ENCODE results near the gene MTA1.

Gene MTA1

DNA sequence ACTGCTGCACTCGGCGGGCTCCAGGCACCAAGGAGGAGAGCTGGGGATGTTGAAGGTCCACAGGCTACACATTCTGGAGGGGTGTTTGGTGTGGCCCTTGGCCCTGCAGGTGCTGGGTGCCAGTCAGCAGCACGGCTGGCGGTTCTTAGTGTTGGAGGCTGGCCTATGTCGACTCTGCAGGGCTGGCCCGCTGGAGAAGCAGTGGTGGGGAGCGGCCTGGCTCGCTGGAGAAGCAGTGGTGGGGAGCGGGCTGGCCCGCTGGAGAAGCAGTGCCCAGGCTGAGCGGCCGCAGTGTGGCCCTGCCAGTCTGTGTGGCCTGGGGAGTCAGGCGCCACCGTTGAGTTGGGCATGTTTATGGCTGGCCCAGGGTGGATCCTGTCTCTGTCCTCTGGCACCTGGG, 27.3 kb downstream of the MTA1 start:
- DNase-seq = no peak

DNA sequence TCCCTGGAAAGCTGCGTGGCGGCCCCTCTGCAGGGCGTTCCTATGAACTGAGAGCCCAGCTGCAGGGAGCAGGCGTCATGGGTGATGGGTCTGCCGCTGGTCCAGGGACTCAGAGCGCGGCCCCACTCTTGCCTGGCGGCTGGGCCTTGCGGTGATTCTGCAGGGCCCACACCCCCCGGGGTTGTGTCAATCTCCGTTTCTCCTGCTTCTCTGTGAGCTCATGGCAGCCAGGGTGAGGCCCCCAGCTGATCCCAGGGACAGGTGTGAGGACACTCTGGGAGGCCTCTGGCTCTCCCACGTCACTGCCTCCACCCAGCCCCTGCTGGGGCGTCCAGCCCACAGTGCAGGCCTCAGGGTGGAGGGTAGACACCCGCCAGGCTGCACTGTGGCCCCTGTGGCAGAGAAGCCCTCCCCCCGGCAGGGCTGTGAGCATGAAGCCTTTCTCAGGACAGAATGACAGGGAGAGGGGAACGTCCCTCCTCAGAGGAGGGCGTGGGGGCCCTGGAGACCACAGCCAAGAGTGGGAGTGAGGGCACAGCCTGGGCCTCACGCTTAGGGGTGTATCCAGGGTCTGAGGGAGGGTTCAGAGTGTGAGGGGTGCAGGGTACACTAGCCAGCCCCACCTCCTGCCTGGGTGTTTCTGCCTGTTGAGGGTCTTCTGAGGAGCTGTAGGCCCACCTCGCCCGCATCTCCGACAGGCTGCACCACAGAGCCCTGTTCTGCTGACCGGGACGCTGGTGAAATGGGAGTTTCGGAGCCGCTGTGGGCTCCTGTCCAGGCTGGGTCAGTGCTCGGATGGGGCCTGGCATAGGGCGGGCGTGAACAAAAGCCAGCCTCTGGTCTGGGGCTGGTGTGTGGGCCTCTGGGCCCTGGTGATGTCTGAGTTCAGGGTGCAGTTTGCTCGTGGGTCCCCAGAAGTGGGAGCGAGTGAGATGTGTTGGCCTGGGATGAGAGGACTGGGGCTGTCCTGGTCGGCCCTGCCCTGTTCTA, 28.3 kb downstream of the MTA1 start:
- no peak for DNase-seq

DNA sequence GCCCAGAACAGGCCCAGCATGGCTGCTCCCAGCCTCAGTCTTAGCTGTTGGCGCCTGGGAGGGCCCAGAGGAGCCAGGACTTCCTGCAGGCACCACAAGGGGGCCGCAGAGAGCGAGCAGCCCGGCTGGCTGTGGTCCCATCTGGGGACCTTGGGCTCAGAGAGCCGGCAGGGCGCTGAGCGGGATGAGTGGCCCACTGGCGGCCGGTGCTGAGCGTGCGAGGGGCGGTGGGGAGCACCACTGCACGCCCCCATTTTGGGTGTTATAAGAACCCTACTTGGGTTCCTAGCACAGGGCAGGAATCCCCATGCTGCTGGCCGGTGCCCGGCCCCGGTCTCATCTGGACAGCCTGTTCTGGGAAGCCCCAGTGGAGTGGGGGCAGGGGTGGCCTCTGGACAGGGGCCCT, 29.1 kb downstream of the MTA1 start:
- DNase-seq = peak; percentile 71 to 76

DNA sequence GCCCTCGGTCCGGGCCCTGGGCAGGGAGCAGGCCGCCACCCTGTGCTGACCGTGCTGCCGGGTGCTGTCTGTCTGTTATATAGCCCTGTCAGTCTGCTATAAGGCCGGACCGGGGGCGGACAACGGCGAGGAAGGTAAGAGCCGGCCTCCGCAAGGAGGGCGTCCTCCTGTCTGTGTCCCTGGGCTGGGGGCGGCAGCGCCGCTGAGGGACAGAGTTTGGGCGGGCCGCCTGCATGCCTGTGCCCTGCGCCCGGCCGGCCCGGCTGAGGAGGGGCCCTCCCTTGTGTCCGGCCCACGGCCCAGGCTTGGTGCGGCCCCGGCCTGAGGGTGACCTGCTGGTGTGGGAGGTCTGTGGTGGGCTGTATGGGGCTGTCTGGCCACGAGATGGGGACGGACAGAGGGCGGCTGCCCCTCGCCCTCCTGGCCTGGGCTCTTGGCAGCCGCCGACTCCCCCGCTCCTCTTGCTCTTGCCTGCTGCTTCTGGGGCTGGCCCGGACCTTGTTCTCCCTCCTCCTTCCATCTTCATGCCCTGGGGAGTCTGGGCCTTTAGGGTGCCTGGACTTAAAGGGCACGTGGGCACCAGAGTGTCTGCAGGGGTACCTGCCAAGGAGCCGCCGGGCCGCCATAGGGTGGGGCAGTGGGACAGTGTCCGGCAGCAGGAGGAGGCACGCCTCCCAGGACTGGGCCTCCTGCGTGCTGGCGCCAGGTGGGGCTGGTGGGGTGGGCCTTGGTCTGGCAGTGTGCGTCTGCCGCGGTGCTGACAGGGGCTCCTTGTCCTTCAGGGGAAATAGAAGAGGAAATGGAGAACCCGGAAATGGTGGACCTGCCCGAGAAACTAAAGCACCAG, 29.9 kb downstream of the MTA1 start:
- DNase-seq = no peak

DNA sequence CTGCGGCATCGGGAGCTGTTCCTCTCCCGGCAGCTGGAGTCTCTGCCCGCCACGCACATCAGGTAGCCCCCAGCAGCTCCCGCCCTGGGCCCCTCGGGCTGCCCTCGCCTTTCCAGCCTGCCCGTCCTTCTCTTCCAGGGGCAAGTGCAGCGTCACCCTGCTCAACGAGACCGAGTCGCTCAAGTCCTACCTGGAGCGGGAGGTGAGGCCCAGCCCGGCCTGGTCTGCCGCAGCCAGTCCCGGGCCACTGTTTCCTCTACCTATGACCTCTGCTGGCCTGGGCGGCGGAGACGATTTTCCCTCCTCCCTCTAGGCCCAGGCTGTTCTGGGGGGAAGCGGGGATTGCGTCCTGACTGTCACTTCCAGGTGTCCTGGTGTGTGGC, 30.5 kb downstream of the MTA1 start:
- DNase-seq = no peak

DNA sequence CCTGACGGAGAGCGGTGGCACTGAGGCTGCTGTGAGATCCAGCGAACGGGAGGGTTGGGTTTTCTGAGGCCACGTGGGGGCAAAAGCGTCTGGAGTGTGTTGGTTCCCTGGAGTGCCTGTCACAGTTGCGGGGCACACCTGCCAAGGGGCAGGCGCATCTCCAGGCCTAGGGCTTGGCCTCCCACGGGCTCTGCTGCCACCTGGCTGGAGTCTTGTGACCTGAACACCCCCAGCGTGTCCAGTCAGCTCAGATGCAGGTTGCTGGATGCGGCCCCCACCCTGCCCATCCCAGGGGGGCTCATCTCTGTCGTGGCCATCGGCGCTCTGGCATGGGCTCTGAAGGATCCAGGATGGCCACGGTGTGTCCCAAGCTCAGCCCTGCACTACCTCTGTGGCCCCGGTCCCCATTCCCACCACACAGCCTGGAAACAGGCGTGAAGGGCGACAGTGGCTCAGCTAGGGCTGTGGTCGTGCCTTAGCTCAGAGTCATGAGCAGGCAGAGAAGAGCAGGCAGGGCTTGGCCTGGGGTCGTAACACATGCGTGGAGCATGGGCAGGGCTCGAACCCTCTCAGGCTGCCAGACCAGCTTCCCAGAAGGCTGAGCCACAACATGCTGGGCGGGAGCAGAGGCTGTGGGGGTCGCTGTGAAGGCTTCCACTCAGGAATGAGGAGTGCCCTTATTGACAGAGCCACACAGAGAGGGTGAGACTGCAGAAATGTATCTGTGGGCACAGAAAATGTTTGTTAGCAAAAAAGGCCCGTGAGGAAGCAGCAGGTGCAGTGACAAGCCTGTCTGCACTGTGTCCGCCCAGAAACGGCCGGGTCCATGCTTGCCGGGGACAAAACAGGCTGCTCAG, 31.5 kb downstream of the MTA1 start:
- no peak for DNase-seq

DNA sequence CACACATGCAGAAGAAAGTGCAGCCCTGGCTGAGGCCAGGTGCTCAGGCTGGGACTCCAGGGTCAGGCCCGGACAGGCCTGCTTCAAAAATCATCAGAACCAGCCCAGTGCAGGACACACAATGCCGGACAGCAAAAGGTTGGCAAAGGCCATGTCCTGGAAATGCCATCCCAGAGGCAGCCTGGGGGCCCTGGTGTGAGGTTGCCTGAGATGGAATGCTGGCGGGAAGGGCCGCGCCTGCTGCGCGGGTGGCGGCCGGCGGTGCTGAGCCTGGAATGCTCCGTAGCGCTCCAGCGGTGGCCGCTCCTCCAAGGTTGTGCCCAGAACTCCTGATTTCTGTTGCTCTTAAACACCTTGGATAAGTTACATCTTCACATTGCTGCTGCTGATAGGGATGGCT, 33.3 kb downstream of the MTA1 start:
- no peak for DNase-seq

DNA sequence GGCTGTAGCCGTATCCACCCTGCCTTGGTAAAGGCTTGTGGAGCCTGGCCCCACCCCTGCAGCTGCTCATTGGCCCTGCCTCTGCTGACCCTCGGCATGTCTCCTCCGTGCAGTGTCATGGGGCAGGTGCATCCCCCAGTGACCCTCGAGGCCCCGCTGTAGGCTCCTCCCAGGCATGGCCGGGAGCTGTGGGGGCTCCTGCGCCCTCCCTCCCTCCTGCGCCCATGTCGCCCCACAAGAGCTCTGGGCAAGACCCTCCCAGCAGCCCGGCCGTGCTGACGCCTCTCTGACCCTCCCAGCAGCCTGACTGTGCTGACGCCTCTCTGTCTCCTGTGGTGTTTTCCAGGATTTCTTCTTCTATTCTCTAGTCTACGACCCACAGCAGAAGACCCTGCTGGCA, 34.2 kb downstream of the MTA1 start:
- DNase-seq = no peak

DNA sequence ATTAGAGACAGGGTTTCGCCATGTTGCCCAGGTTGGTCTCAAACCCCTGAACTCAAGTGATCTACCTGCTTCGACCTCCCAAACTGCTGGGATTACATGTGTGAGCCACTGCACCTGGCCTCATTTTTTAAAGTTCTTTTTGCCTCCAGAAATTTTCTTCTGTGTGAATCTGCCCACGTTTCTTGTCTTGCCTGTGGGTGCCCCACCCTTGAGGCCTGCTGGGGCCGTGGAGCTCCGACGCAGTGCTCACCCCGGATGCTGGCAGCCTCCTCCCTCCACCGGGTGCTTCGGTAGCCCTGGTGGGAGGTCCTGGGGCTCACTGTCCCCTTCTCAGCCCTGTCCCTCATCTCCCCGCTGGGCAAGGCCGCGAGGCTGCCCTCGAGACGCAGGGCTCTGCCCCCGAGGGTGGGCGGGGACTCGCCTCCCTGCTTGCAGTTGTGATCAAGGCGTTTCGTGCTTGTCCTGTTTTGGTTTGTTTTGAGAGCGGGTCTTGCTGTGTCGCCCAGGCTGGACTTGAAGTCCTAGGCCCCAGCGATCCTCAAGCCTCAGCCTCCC, 35.5 kb downstream of the MTA1 start:
- DNase-seq = no peak

DNA sequence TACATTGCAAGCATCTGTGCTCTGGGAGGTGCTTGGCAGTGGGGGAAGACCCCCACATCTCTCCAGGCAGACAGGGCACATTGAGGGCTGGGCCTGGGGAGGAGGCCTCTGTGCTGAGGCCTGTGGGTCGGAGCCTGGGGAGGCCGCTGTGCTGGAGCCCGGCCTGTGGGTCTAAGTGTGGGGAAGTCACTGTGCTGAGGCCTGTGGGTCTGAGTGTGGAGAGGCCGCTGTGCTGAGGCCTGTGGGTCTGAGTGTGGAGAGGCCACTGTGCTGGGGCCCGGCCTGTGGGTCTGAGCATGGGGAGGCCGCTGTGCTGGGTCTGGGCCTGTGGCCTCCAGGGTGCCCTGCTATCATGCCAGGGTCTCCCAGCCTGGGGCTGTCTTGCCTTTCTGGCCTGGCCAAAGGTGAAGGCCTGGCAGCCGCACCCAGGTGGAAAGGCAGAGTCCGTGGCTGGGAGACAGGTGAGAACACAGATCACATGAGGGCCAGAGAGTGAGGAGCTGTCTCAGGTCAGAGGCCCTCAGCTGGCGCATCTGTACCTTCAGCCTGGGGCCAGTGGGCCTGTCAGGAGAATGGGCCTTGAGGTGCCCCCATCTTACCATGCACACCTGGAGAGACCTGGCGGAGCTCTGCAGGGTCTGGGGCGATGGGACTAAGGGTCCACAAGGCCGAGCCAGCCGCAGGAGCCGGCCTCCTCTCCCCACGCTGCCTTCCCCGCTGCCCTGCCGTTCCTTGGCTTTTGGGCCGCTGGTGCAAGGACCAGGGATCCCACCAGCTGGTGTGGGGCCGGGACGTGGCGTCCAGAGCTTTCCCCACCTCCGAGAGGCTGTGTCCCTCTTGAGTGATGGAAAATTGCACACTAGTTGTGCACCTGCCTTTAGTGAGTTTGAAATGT, 36.4 kb downstream of the MTA1 start:
- DNase-seq = no peak

DNA sequence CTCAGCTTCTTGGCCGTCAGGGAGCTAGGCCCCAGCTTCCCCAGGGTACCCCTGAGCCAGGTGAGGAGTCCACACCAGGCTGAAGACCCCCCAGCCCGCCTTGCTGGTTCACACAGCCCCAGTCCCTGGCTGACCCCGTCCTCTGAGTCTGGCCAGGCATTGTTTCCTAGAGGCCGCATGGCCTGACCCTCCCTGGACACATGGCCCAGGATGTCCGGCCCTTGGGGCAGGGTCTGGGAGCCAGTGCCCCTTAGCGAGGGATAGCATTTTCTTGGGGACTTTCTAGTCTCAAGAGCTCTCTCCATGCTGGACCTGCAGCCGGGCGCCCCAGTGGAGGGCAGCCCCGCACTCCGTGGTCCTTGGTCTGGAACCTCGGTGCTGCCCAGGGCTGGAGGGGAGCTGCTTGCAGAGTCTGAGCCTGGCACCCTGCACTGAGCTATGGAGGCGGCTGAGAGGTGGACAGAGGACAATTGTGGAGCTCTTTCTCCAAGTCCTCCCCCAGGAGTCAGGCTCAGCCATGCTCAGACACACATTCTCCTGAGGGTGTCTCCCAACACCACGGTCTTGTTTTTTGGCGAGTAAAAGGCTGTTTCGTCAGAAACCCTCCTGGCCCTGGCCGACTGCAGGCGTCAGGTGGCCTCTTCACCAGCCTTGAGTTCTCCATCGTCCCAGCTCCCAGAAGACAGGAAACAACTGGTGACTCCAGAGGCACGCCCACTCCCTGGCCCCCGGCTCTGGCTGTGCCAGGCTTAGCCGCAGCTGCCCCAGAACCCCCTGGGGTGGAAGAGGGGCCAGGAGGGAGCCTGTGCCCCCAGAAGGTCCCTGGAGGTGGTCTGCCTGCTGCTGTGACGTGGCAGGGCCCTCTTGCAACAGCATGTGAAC, 37.4 kb downstream of the MTA1 start:
- DNase-seq = no peak

DNA sequence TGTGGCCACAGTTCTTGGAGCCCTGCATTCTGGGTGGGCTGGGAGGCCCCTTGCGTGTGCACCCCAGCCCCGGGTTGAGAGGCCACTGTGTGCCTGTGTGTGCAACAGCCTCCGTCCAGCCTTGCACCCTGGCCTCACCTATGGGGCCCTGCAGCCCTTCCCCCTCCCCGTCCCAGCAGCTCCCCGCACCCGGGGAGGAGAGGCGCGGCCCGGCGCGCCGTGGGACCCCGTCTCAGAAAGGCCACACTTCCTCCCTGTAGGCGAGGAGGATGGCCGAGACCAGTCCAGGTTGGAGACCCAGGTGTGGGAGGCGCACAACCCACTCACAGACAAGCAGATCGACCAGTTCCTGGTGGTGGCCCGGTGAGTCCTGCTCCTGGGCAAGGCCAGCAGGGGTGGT, 38.4 kb downstream of the MTA1 start:
- no peak for DNase-seq

DNA sequence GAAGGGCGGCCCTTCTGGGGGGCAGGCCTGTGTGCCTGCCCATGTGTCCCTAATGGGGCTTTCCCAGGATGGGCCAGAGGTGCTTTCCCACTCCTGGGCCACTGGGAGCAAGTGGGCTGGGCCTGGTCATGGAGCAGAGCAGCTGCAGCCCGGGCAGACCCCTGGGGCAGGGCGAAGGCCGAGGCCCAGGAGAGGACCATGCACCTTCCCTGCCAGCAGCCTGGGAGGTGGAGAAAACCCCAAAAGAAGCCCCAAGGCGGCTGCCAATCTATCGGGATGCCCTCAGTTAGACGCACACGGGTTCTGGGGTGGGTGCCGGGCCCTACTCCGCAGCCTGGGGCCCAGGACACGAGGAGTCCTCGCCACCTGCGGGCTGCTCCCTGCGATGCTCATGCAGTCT, 38.9 kb downstream of the MTA1 start:
- DNase-seq = no peak

DNA sequence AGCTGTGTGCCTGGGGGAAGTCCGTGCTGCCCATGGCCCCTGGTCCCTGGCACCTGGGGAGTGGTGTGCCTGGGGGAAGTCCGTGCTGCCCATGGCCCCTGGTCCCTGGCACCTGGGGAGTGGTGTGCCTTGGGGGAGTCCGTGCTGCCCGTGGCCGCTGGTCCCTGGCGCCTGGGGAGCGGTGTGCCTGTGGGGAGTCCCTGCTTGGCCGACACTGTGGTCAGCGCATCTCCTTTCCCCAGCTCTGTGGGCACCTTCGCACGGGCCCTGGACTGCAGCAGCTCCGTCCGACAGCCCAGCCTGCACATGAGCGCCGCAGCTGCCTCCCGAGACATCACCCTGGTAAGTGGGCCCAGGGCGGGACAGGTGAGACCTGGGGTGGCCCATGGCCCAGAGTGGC, 40.5 kb downstream of the MTA1 start:
- no peak for DNase-seq

DNA sequence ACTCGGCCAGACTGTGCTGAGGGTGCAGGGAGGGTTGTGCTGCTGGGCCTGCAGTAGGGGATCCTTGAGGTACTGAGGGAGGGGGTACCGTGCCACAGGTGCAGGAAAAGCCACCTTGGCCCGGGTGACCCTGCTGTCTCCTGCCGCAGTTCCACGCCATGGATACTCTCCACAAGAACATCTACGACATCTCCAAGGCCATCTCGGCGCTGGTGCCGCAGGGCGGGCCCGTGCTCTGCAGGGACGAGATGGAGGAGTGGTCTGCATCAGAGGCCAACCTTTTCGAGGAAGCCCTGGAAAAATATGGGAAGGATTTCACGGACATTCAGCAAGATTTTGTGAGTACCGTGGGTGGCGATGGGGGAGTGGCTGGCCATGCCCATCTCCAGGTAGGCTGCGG, 41.0 kb downstream of the MTA1 start:
- DNase-seq = no peak

DNA sequence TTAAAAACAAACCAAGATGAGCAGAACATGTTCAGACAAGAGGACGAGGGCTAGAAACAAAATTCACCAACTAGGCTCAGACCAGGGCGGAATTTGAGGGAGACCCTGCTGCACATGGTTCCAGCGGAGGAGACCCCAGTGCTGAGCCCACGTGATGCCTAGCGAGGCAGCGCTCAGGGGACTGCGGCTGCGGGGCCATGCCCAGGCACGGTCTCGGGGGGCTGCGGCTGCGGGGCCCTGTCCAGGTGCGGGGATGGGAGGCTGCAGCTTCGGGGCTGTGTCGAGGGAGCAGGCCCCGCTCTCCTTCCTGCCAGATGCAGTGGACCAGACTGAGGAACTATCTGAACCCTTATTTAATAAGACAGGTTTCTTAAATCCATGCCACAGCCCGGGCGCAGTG, 42.3 kb downstream of the MTA1 start:
- no peak for DNase-seq

DNA sequence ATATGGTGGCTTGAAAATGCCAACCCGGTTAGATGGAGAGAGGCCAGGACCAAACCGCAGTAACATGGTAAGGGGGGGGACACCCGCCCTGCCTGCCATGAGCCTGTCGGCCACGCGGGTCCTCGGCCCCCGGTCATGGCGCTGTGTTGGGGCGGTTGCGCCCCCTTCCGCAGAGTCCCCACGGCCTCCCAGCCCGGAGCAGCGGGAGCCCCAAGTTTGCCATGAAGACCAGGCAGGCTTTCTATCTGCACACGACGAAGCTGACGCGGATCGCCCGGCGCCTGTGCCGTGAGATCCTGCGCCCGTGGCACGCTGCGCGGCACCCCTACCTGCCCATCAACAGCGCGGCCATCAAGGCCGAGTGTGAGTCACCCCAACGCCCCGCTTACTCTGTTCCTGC, 44.9 kb downstream of the MTA1 start:
- no peak for DNase-seq

DNA sequence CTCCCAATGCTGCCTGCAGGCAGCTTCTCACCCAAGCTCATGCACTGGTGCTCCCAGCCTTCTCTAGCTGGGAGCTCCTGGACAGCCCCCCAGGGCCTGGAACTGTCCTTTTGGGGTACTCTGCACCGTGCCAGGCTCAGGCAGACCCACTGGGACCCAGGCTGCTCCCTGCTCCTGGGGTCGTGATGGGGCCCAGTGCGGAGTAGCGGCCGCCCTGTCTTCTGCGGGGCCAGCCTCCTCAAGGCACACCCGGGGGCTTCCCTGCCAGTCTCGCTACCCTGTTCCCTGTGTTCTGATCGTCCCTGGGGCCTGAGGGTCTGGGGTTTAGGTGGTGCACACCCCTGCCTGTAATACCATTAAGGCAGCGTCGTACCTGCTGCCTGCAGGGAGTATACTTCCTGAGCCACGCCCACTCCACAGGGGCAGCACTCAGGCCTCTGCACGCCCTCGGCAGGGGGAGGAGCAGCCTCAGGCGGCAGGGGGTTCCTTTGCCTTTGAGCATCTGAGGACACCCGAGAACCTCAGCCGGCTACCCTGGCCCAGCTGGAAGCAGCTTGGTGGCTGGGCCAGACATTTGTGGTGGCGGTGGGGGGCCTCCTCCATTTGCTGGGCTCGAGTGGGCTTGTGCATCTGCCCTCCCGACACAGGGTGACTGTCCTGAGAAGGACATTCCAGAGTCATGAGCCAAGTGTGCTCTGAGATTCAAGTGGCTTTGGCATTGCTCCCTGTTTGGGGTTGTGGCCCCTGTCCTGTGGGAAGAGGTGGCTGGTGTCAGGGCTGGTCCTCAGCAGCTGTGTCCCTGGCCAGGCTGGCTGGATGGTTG, 45.8 kb downstream of the MTA1 start:
- DNase-seq = no peak

DNA sequence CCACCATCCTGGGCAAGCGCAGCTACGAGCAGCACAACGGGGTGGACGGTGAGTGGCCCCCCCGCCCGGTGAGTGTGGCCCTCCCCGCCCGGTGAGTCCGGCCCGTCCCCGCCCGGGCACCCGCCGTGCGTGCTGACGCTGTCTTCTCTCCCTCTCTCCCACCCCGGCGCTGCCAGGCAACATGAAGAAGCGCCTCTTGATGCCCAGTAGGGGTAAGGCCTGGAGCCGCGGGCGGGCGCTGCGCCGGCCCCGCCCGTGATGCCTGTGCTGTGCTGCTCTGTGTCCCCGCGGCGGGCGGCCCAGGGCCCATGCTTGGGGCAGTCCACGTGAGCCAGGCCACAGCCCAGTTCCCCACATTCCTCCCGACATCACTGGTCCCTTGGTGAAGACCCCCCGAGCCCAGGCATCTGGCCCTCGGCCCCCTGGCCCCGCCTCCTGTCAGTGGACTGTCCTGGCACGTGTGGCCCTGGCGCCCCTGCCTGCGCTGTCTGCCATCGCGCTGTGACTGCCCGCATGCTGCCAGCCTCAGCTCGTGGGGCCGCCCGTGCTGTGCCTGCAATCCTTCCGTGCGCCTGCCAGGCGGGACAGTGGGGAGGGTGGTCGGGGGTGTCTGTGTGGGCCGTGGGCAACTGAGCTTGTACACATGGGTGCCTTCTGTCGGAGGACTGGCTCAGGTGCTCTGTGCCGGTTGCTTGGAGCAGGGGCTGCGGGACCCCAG, 47.1 kb downstream of the MTA1 start:
- no peak for DNase-seq

Data from CD4-positive, alpha-beta T cell treated with Interleukin-1 beta for 1 hour (primary cell).